Esophagus muscularis mucosa (tissue), 4 donors: ENCODE results near the gene SMYD4. TPM values are rescaled to one million over a fixed set of nuclear protein-coding genes. Genes with fewer than 3 reads are reported as not detected.

Experiments used
- DNase-seq: peaks from one replicate; pipeline ENCODE4 v3.0.0-alpha.2; 2017; ENCODE audit errors: extremely low spot score
- H3K27ac ChIP-seq, 4 donors: fragments of 200-600 bp; sonication (generic); replicated peaks in 1 of 4; 1 replicate in 3 of 4; 2 replicates in 1 of 4; pipeline ENCODE4 v1.5.1; 2016 to 2019; ENCODE audit warnings: mild to moderate bottlenecking in 1 of 4
- H3K27me3 ChIP-seq, 4 donors: fragments of 200-600 bp; sonication (generic); one replicate each; pipeline versions ENCODE4 v1.5.1 to v1.6.0; 2016 to 2019
- H3K36me3 ChIP-seq, 4 donors: fragments of 200-600 bp; sonication (generic); one replicate each; pipeline ENCODE4 v1.5.1; 2016 to 2019
- H3K4me1 ChIP-seq, 4 donors: fragments of 200-600 bp; sonication (generic); one replicate each; pipeline ENCODE4 v1.5.1; 2016 to 2019
- H3K4me3 ChIP-seq, 4 donors: fragments of 200-600 bp; sonication (generic); 1 replicate in 2 of 4; 2 replicates in 2 of 4; pipeline ENCODE4 v1.5.1; 2016 to 2019; ENCODE audit warnings: mild to moderate bottlenecking in 4 of 4, moderate library complexity in 1 of 4
- H3K9me3 ChIP-seq, 4 donors: fragments of 200-600 bp; sonication (generic); 1 replicate in 3 of 4; 2 replicates in 1 of 4; pipeline ENCODE4 v1.5.1; 2016 to 2019
- CTCF ChIP-seq, 3 experiments: fragments of 200-600 bp in 2 of 3; fragments of 450-650 bp in 1 of 3; sonication (generic) in 2 of 3; IDR thresholded peaks; one replicate each; pipeline ENCODE4 v1.5.1; 2017 to 2019; ENCODE audit warnings: antibody characterized with exemption in 3 of 3, mild to moderate bottlenecking in 2 of 3, moderate library complexity in 1 of 3
- EP300 ChIP-seq: sonication (generic); formaldehyde crosslinking; IDR thresholded peaks from one replicate; pipeline ENCODE4 v1.6.1; 2017; ENCODE audit warnings: antibody characterized with exemption
- POLR2A ChIP-seq: fragments of 450-650 bp; IDR thresholded peaks from one replicate; pipeline ENCODE4 v1.6.1; 2017; ENCODE audit warnings: antibody characterized with exemption, moderate library complexity, mild to moderate bottlenecking, low read depth
- POLR2AphosphoS5 ChIP-seq, 2 donors: sonication (generic); formaldehyde crosslinking; IDR thresholded peaks; one replicate each; pipeline ENCODE4 v1.6.1; 2017; ENCODE audit warnings: antibody characterized with exemption in 2 of 2
- WGBS: methylation state at CpG from one replicate; pipeline ENCODE4 v1.1.5; 2018; 5-methylcytosine and 5-hydroxymethylcytosine counted together
- intact Hi-C: fragments of 100-400 bp; cut with DNase I; formaldehyde crosslinking; loops from one replicate; pipeline ENCODE4 v1.15.1; 2023
- total RNA-seq, 4 donors: library from RNA; depleted of rRNA; stranded (reverse); fragments of >200 nt; gene quantifications; one replicate each; pipeline versions ENCODE4 v1.1.0 to v1.2.1, GENCODE V29; 2016

SMYD4 gene
- total RNA-seq, 4 donors from 2014 or later = 10.3 to 14.8 (median 11.9) TPM

- Histone ChIP-seq H3K4me3 (no peak overlapping the region), H3K27ac (no peak overlapping the region), H3K27me3 (no peaks in the 10 kb centered on the region), H3K36me3 (peaks cover 11 to 57% (median 51%) of the 10 kb centered on the region in 4 donors), H3K4me1 (peaks cover 19 to 25% (median 20%) of the 10 kb centered on the region in 4 donors), H3K9me3 (no peaks in the 10 kb centered on the region)
- 82% methylated on average over 8 of the region's 21 CpGs for WGBS
- intact Hi-C loops = no loop called here
- TF ChIP-seq CTCF (IDR thresholded peaks at IDR 0.05) (no peak), POLR2A (no peak)
- no peak for DNase-seq
Measured at GRCh38 chr17:1737531-1738291, 92.0 kb downstream of the SMYD4 start.

- Histone ChIP-seq H3K27ac (peak overlapping the region in 3 of 4 donors; percentile 6 to 19 (median 7)), H3K36me3 (peaks cover 11 to 67% (median 59%) of the 10 kb centered on the region in 4 donors), H3K4me1 (peaks cover 15 to 25% (median 20%) of the 10 kb centered on the region in 4 donors), H3K4me3 (no peak overlapping the region), H3K27me3 (no peaks in the 10 kb centered on the region), H3K9me3 (no peaks in the 10 kb centered on the region)
- intact Hi-C loops = no loop called here
- WGBS = 65% methylated on average over 18 of the region's 25 CpGs
- DNase-seq = no peak
- TF ChIP-seq POLR2A = no peak
- no peak for TF ChIP-seq EP300
- TF ChIP-seq POLR2AphosphoS5 (IDR thresholded peaks at IDR 0.05) = no peak
- TF ChIP-seq CTCF (IDR thresholded peaks at IDR 0.05) = no peak
Measured at GRCh38 chr17:1736348-1737281, 93.1 kb downstream of the SMYD4 start.

GRCh38 chr17:1735834-1736347 lies 93.8 kb downstream of the SMYD4 start:
- peaks cover 22 to 28% (median 24%) of the 10 kb centered on the region in 4 donors for H3K4me1 ChIP-seq
- H3K27ac ChIP-seq = peak overlapping the region in 1 of 4 donors; percentile 19
- no peak overlapping the region for H3K4me3 ChIP-seq
- no peaks in the 10 kb centered on the region for H3K27me3 ChIP-seq
- H3K36me3 ChIP-seq = peaks cover 11 to 74% (median 65%) of the 10 kb centered on the region in 4 donors
- H3K9me3 ChIP-seq = no peaks in the 10 kb centered on the region
- no peak for TF ChIP-seq EP300
- no peak for TF ChIP-seq POLR2AphosphoS5 (IDR thresholded peaks at IDR 0.05)
- no peak for TF ChIP-seq CTCF (IDR thresholded peaks at IDR 0.05)
- no peak for TF ChIP-seq POLR2A
- intact Hi-C loops = no loop called here
- no peak for DNase-seq
- 83% methylated on average over 7 of the region's 17 CpGs for WGBS

- H3K27ac ChIP-seq = no peak overlapping the region
- peaks cover 11 to 79% (median 70%) of the 10 kb centered on the region in 4 donors for H3K36me3 ChIP-seq
- intact Hi-C loops = no loop called here
Measured at GRCh38 chr17:1735418-1735817, 94.3 kb downstream of the SMYD4 start.

More at GRCh38 chr17:1735418-1735817, 94.3 kb downstream of the SMYD4 start:
- Histone ChIP-seq H3K9me3 (no peaks in the 10 kb centered on the region), H3K4me3 (no peak overlapping the region), H3K4me1 (peaks cover 27 to 33% (median 28%) of the 10 kb centered on the region in 4 donors), H3K27me3 (no peaks in the 10 kb centered on the region)
- WGBS = 95% methylated on average over 9 of the region's 10 CpGs
- no peak for DNase-seq
- TF ChIP-seq CTCF (IDR thresholded peaks at IDR 0.05) (no peak), POLR2AphosphoS5 (IDR thresholded peaks at IDR 0.05) (no peak), EP300 (no peak), POLR2A (no peak)
